ENCODE results near the gene C1QTNF9B. TPM values are rescaled to one million over a fixed set of nuclear protein-coding genes. Genes with fewer than 3 reads are reported as not detected.

C1QTNF9B gene
- total and polyA plus RNA-seq, 2 of the 13 experiments (the other 11 are each of a cell fraction or from before 2014, with no cell fraction given): not detected

GRCh38 chr13:23859455-23859854, 37.8 kb downstream of the C1QTNF9B start (continued):
- TF ChIP-seq NCOA2 (CRISPR knock-in tag; IDR thresholded peaks at IDR 0.05) (0 out of 2 replicates have a peak, but pooled peaks have one; percentile 33), HMG20A (CRISPR knock-in tag; IDR thresholded peaks at IDR 0.05; ENCODE audit: borderline replicate concordance) (peak; percentile 41; the same call in 1 of the 2 replicates), SIX1 (CRISPR knock-in tag; IDR thresholded peaks at IDR 0.05; ENCODE audit: borderline replicate concordance) (0 out of 2 replicates have a peak, but pooled peaks have one; percentile 53), FOXA3 (CRISPR knock-in tag; IDR thresholded peaks at IDR 0.05) (peak; percentile 66), THYN1 (CRISPR knock-in tag; IDR thresholded peaks at IDR 0.05; ENCODE audit: borderline replicate concordance, low read depth) (no peak), FOXP1 (IDR thresholded peaks at IDR 0.05) (no peak), FOXP1 (CRISPR knock-in tag; IDR thresholded peaks at IDR 0.05) (0 out of 2 replicates have a peak, but pooled peaks have one; percentile 15), RCOR2 (CRISPR knock-in tag; IDR thresholded peaks at IDR 0.05) (peak; percentile 73; the same call in 1 of the 2 replicates), EP300 (IDR thresholded peaks at IDR 0.05; ENCODE audit: low read depth in 2 of 2, low read length in 2 of 2) (peak in 1 of 2 experiments; percentile 38; a peak in 1 of 4 replicates), EP300 (CRISPR knock-in tag; IDR thresholded peaks at IDR 0.05; ENCODE audit: borderline replicate concordance) (no peak)

GRCh38 chr13:23858546-23858945, 38.8 kb downstream of the C1QTNF9B start:
- intact Hi-C loops (cut with micrococcal nuclease; ENCODE audit: unreplicated experiment) (no loop called here), in situ Hi-C loops (cut with HindIII; ENCODE audit: extremely low pct_ligation_motif_present, low pct_unique_long_range_greater_than_20kb) (no loop called here)
- ChIA-PET CTCF (ENCODE audit: low intra/inter-chr PET ratio, low total read pairs) (no interaction called here), POLR2A (no interaction called here)
- DNase-seq (ENCODE audit: low spot score) (no peak), ATAC-seq (no peak), FAIRE-seq (no peak)
- Histone ChIP-seq H4K20me1 (ENCODE audit: insufficient read depth, low read length) (no peaks in the 10 kb centered on the region), H3K27ac (ENCODE audit: extremely low read length, insufficient read depth, low read length) (no peak overlapping the region), H3K9me3 (ENCODE audit: low read length) (no peaks in the 10 kb centered on the region), H2AFZ (ENCODE audit: low read length) (no peak overlapping the region), H3K9ac (ENCODE audit: insufficient read depth, low read depth, low read length) (no peak overlapping the region), H3K27me3 (ENCODE audit: control insufficient read depth in 1 of 2, insufficient read depth in 2 of 2, low read length in 2 of 2) (no peaks in the 10 kb centered on the region), H3K79me2 (ENCODE audit: insufficient read depth, low read length) (no peaks in the 10 kb centered on the region), H3K36me3 (replicated peaks in 1 of 2; ENCODE audit: control insufficient read depth in 1 of 2, insufficient read depth in 2 of 2, low read length in 2 of 2) (peaks cover 0 to 4% of the 10 kb centered on the region in 2 experiments; a peak in 2 of 5 replicates), H3K4me1 (ENCODE audit: insufficient read depth, low read length) (peaks cover 19% of the 10 kb centered on the region), H3K4me2 (ENCODE audit: low read depth, low read length) (no peak overlapping the region), H3K4me3 (replicated peaks in 1 of 3; ENCODE audit: insufficient read depth in 1 of 3, low read depth in 2 of 3, low read length in 3 of 3) (no peak overlapping the region)
- WGBS (ENCODE audit: low lambda C conversion rate): 86% methylated on average over 5 of the region's 5 CpGs
- no TSS peak for BruUV-seq (replicated peaks)
- TF ChIP-seq ZSCAN31 (CRISPR knock-in tag; IDR thresholded peaks at IDR 0.05; ENCODE audit: low read depth) (no peak), BCL3 (CRISPR knock-in tag; IDR thresholded peaks at IDR 0.05) (no peak), ZNF605 (CRISPR knock-in tag; IDR thresholded peaks at IDR 0.05) (no peak), RBM22 (optimal IDR thresholded peaks at IDR 0.05; ENCODE audit: low read length) (no peak), CEBPG (CRISPR knock-in tag; IDR thresholded peaks at IDR 0.05) (no peak), FOXK1 (CRISPR knock-in tag; IDR thresholded peaks at IDR 0.05; ENCODE audit: borderline replicate concordance, low read depth) (no peak), RFXANK (CRISPR knock-in tag; IDR thresholded peaks at IDR 0.05) (no peak), CEBPZ (IDR thresholded peaks at IDR 0.05; ENCODE audit: low read length) (no peak), ZFP91 (CRISPR knock-in tag; IDR thresholded peaks at IDR 0.05; ENCODE audit: borderline replicate concordance) (no peak), SOX6 (IDR thresholded peaks at IDR 0.05) (no peak), SOX6 (CRISPR knock-in tag; IDR thresholded peaks at IDR 0.05) (no peak)

All from HepG2 (cell line).